Measurements from ENCODE around the gene KCNJ4.

Gene KCNJ4

GRCh38 chr22:38448945-38449745 is 5.9 kb downstream of the KCNJ4 start:
- TF ChIP-seq CTCF (IDR thresholded peaks at IDR 0.05; ENCODE audit: borderline replicate concordance, control extremely low read depth, extremely low read depth, insufficient read depth, missing control alignments), result no peak
- in situ Hi-C loops (cut with MboI; ENCODE audit: low sequenced_read_pairs, unreplicated experiment), result no loop called here
- no peak for DNase-seq (ENCODE audit: low spot score)

GRCh38 chr22:38446018-38446601 is 8.9 kb downstream of the KCNJ4 start:
- DNase-seq (ENCODE audit: low spot score), result no peak
- no peak for TF ChIP-seq CTCF (IDR thresholded peaks at IDR 0.05; ENCODE audit: borderline replicate concordance, control extremely low read depth, extremely low read depth, insufficient read depth, missing control alignments)
- in situ Hi-C loops (cut with MboI; ENCODE audit: low sequenced_read_pairs, unreplicated experiment), result no loop called here

- no peak for DNase-seq (ENCODE audit: low spot score)
- no peak for TF ChIP-seq CTCF (IDR thresholded peaks at IDR 0.05; ENCODE audit: borderline replicate concordance, control extremely low read depth, extremely low read depth, insufficient read depth, missing control alignments)
- in situ Hi-C loops (cut with MboI; ENCODE audit: low sequenced_read_pairs, unreplicated experiment), result no loop called here
These were observed 10.2 kb downstream of the KCNJ4 start for GRCh38 chr22:38444783-38445182.

- TF ChIP-seq CTCF (IDR thresholded peaks at IDR 0.05; ENCODE audit: borderline replicate concordance, control extremely low read depth, extremely low read depth, insufficient read depth, missing control alignments), result no peak
- in situ Hi-C loops (cut with MboI; ENCODE audit: low sequenced_read_pairs, unreplicated experiment), result no loop called here
- DNase-seq (ENCODE audit: low spot score), result no peak
These were observed 11.1 kb downstream of the KCNJ4 start for GRCh38 chr22:38443628-38444521.

GRCh38 chr22:38442967-38443627 is 11.9 kb downstream of the KCNJ4 start:
- in situ Hi-C loops (cut with MboI; ENCODE audit: low sequenced_read_pairs, unreplicated experiment), result no loop called here
- DNase-seq (ENCODE audit: low spot score), result no peak
- no peak for TF ChIP-seq CTCF (IDR thresholded peaks at IDR 0.05; ENCODE audit: borderline replicate concordance, control extremely low read depth, extremely low read depth, insufficient read depth, missing control alignments)

Data from GM13976 (cell line).